ENCODE measurements around the gene AMBN. TPM values are rescaled to one million over a fixed set of nuclear protein-coding genes. Genes with fewer than 3 reads are reported as not detected.
A peak's percentile ranks its signal among the peaks of the same experiment; 100 is the strongest.

Gene AMBN
- polyA plus RNA-seq, 1 of the 3 experiments (the other 2 are of a cell fraction): not detected

GRCh38 chr4:70628444-70628843, 36.4 kb downstream of the AMBN start, which contains the start of gene ENAM:
TSS of gene ENAM (plus strand) at chr4:70628744. CDS start at chr4:70629501, 757 bp downstream.
- Histone ChIP-seq H3K27me3 (ENCODE audit: insufficient read depth) (no peaks in the 10 kb centered on the region), H3K79me2 (ENCODE audit: insufficient read depth) (no peaks in the 10 kb centered on the region), H3K9ac (no peak within 1 kb of the TSS), H3K9me2 (no peaks in the 10 kb centered on the region), H3K4me1 (ENCODE audit: control insufficient read depth in 1 of 2, insufficient read depth in 2 of 2, low read depth in 1 of 2, low read length in 1 of 2) (no peaks in the 10 kb centered on the region; a peak in 1 of 4 replicates), H2AFZ (ENCODE audit: low read depth) (0 out of 2 replicates have a peak within 1 kb of the TSS, but pooled peaks have one; percentile 4), H3K4me2 (no peak within 1 kb of the TSS), H3K27ac (ENCODE audit: low read depth in 2 of 2, low read length in 1 of 2) (no peak within 1 kb of the TSS), H3K4me3 (ENCODE audit: low read depth in 2 of 2, low read length in 1 of 2) (no peak within 1 kb of the TSS), H3F3A (replicated peaks; ENCODE audit: insufficient read depth) (peaks cover 9% of the 10 kb centered on the region), H3K36me3 (replicated peaks in 1 of 2; ENCODE audit: control insufficient read depth in 1 of 2, insufficient read depth in 2 of 2, low read length in 1 of 2) (no peaks in the 10 kb centered on the region), H4K20me1 (ENCODE audit: insufficient read depth) (no peaks in the 10 kb centered on the region), H3K9me3 (no peaks in the 10 kb centered on the region)
- CTCF ChIA-PET: interaction anchor here (1.4 kb wide), 1 partner anchor 24 kb away, joined by 6 read pairs; no protein-coding TSS in a partner anchor
- 7% methylated on average over 2 of the region's 2 CpGs for WGBS (ENCODE audit: low lambda C conversion rate)
- no peak for TF ChIP-seq POLR2AphosphoS5 (IDR thresholded peaks at IDR 0.05; ENCODE audit: low read depth, low read length)
- no peak for TF ChIP-seq NRF1 (IDR thresholded peaks at IDR 0.05; ENCODE audit: low read depth, low read length)
- no peak for TF ChIP-seq RXRA (IDR thresholded peaks at IDR 0.05; ENCODE audit: borderline replicate concordance, low read depth)
- TF ChIP-seq FOXM1 (IDR thresholded peaks at IDR 0.05; ENCODE audit: low read depth): no peak
- TF ChIP-seq RCOR1 (IDR thresholded peaks at IDR 0.05; ENCODE audit: low read length): no peak
- no peak for TF ChIP-seq YY1 (IDR thresholded peaks at IDR 0.05; ENCODE audit: low read depth)
- no peak for TF ChIP-seq RAD21 (IDR thresholded peaks at IDR 0.05; ENCODE audit: low read length)
- no peak for DNase-seq
- POLR2A ChIA-PET: no interaction called here

DNA sequence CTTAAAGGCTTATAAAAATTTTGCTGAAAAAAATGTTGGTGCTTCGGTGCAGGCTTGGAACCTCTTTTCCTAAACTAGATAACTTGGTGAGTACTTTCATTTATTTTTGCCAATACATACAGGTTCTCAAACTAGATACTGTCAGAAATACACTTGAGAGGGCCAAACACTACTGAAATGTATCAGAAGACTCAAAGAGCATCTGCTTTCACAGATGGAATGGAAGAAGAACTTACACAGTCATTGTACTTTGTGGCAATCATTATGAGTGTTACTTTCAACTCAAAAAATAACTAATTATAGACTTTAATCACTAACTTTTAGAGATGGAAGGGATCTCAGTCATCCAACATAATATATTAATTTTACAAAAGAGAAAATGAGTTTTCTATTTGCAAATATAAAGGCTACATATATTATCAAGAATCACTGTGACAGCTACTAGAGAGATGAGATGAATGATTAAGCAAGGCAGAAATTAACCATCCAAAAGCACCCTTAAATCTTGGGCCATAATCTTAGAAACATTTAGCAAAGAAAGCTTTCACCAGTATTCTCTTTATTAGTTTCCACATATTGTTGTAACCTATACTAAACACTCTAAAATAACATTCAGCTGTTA, 37.5 kb downstream of the AMBN start:
- CTCF ChIA-PET: no interaction called here
- POLR2A ChIA-PET: no interaction called here

More for the DNA sequence above, 37.5 kb downstream of the AMBN start:
- H3K9ac ChIP-seq: no peak overlapping the region
- H3K4me1 ChIP-seq (ENCODE audit: control insufficient read depth in 1 of 2, insufficient read depth in 2 of 2, low read depth in 1 of 2, low read length in 1 of 2): no peaks in the 10 kb centered on the region; a peak in 1 of 4 replicates
- H3K27me3 ChIP-seq (ENCODE audit: insufficient read depth): no peaks in the 10 kb centered on the region
- 12% methylated on average over 1 of the region's 1 CpG for WGBS (ENCODE audit: low lambda C conversion rate)
- H3K4me3 ChIP-seq (ENCODE audit: low read depth in 2 of 2, low read length in 1 of 2): no peak overlapping the region
- H3K27ac ChIP-seq (ENCODE audit: low read depth in 2 of 2, low read length in 1 of 2): no peak overlapping the region
- no peaks in the 10 kb centered on the region for H3K9me3 ChIP-seq
- no peaks in the 10 kb centered on the region for H4K20me1 ChIP-seq (ENCODE audit: insufficient read depth)
- H3F3A ChIP-seq (replicated peaks; ENCODE audit: insufficient read depth): peaks cover 14% of the 10 kb centered on the region
- H3K36me3 ChIP-seq (replicated peaks in 1 of 2; ENCODE audit: control insufficient read depth in 1 of 2, insufficient read depth in 2 of 2, low read length in 1 of 2): no peaks in the 10 kb centered on the region
- no peaks in the 10 kb centered on the region for H3K79me2 ChIP-seq (ENCODE audit: insufficient read depth)
- H3K9me2 ChIP-seq: no peaks in the 10 kb centered on the region
- H2AFZ ChIP-seq (ENCODE audit: low read depth): 0 out of 2 replicates have a peak overlapping the region, but pooled peaks have one; percentile 4
- TF ChIP-seq, protein P1, sequence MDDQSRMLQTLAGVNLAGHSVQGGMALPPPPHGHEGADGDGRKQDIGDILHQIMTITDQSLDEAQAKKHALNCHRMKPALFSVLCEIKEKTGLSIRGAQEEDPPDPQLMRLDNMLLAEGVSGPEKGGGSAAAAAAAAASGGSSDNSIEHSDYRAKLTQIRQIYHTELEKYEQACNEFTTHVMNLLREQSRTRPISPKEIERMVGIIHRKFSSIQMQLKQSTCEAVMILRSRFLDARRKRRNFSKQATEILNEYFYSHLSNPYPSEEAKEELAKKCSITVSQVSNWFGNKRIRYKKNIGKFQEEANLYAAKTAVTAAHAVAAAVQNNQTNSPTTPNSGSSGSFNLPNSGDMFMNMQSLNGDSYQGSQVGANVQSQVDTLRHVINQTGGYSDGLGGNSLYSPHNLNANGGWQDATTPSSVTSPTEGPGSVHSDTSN (IDR thresholded peaks at IDR 0.05): no peak
- no peak for TF ChIP-seq MXI1 (IDR thresholded peaks at IDR 0.05; ENCODE audit: low read depth, low read length)
- no peak for TF ChIP-seq FOSL2 (IDR thresholded peaks at IDR 0.05; ENCODE audit: borderline replicate concordance, low read depth)
- TF ChIP-seq, protein P2, sequence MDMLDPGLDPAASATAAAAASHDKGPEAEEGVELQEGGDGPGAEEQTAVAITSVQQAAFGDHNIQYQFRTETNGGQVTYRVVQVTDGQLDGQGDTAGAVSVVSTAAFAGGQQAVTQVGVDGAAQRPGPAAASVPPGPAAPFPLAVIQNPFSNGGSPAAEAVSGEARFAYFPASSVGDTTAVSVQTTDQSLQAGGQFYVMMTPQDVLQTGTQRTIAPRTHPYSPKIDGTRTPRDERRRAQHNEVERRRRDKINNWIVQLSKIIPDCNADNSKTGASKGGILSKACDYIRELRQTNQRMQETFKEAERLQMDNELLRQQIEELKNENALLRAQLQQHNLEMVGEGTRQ (IDR thresholded peaks at IDR 0.05; ENCODE audit: borderline replicate concordance, low read depth, low read length): no peak
- TF ChIP-seq YY1 (IDR thresholded peaks at IDR 0.05; ENCODE audit: low read depth): no peak
- no peak for TF ChIP-seq ELF1 (IDR thresholded peaks at IDR 0.05)
- TF ChIP-seq TEAD4 (IDR thresholded peaks at IDR 0.05; ENCODE audit: borderline replicate concordance, insufficient read depth): no peak
- no peak for TF ChIP-seq EP300 (IDR thresholded peaks at IDR 0.05; ENCODE audit: borderline replicate concordance in 1 of 2, low read depth in 1 of 2, low read length in 1 of 2)
- TF ChIP-seq, protein P3, sequence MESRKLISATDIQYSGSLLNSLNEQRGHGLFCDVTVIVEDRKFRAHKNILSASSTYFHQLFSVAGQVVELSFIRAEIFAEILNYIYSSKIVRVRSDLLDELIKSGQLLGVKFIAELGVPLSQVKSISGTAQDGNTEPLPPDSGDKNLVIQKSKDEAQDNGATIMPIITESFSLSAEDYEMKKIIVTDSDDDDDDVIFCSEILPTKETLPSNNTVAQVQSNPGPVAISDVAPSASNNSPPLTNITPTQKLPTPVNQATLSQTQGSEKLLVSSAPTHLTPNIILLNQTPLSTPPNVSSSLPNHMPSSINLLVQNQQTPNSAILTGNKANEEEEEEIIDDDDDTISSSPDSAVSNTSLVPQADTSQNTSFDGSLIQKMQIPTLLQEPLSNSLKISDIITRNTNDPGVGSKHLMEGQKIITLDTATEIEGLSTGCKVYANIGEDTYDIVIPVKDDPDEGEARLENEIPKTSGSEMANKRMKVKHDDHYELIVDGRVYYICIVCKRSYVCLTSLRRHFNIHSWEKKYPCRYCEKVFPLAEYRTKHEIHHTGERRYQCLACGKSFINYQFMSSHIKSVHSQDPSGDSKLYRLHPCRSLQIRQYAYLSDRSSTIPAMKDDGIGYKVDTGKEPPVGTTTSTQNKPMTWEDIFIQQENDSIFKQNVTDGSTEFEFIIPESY (IDR thresholded peaks at IDR 0.05; ENCODE audit: borderline replicate concordance, low read depth): no peak
- H3K4me2 ChIP-seq: no peak overlapping the region
- DNase-seq: no peak

Data from SK-N-SH (cell line).